HG03575 (cell line): ENCODE data around the gene LTBP1.

Experiments used
- ATAC-seq: cut with Tn5 transposase; IDR thresholded peaks from one replicate; pipeline ENCODE4 v1.9.1; 2021; ENCODE audit not compliant: unreplicated experiment, insufficient number of reproducible peaks, low FRiP score; ENCODE audit errors: extremely low read depth

Gene LTBP1

GRCh38 chr2:33395034-33395433 lies 448.3 kb downstream of the LTBP1 start:
- no peak for ATAC-seq

DNA sequence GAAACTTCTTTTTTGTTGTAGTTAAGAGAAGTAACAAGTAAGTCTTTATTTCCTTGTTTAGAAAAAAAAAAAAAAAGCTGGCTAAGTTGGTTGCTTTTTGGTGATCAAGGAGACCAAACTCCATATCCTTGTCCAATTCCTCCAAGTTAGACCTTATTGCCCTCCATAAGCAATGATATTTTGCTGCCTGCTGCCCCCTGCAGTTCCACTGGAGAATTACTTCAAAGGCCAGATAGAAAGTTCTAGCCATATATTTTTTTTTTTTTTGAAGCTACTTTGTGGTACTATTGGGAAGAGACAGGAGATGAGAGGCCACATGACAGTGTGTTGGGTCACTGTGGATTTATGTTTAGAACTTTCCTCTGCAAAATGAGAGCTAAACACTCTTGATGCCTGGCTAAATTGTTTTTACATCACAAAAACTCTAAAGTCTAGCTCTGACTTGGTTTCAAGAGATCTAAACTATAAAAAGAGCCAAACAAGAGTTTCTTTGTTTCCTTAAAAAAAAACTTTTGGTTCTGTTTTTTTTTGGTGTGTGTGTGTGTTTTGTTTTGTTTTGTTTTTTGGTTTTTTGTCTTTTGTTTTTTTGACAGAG lies 449.0 kb downstream of the LTBP1 start:
- ATAC-seq: no peak

DNA sequence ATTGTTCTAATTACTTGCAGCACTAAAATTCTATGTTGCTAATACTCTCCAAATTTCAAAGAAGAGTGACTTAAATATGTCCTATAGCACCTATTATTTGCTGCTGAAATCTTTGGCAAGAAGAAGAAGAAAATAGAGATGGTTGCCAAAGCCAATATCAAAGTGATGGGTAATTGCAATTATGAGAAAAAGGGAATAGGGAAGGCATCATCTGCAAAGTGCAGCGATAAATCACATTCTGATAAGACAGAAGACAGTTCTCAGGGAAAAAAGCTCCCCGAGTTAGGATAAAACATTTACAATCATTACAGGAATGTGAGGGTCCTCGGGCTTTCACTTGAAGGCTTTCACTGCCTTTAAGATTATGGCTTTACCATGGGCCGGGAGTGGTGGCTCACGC lies 457.6 kb downstream of the LTBP1 start:
- ATAC-seq: no peak

- ATAC-seq: no peak
These were observed 459.9 kb downstream of the LTBP1 start for GRCh38 chr2:33406622-33407021.

- ATAC-seq: no peak
These were observed 461.4 kb downstream of the LTBP1 start for GRCh38 chr2:33408109-33408508.

- ATAC-seq: no peak
These were observed 462.7 kb downstream of the LTBP1 start for GRCh38 chr2:33409417-33409955.

GRCh38 chr2:33411765-33412164 lies 465.0 kb downstream of the LTBP1 start:
- ATAC-seq: no peak

DNA sequence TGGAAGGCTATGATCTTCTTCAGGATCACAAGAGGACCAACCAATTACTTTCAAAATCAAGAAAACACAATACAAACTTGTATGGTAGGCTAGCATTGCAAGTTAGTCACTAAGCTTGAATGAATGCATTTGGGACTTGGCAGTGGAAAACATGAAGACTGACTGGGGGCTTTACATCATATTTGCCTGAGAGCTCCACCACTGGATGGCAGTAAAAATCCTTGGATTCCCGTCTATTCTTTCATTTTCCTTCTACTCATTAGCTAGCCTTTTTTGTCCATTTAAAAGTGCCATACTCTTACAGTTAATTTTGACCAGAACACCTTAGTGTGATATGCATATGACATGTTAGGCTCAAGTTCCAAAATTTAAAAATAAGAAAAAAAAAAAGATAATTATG lies 466.2 kb downstream of the LTBP1 start:
- no peak for ATAC-seq

DNA sequence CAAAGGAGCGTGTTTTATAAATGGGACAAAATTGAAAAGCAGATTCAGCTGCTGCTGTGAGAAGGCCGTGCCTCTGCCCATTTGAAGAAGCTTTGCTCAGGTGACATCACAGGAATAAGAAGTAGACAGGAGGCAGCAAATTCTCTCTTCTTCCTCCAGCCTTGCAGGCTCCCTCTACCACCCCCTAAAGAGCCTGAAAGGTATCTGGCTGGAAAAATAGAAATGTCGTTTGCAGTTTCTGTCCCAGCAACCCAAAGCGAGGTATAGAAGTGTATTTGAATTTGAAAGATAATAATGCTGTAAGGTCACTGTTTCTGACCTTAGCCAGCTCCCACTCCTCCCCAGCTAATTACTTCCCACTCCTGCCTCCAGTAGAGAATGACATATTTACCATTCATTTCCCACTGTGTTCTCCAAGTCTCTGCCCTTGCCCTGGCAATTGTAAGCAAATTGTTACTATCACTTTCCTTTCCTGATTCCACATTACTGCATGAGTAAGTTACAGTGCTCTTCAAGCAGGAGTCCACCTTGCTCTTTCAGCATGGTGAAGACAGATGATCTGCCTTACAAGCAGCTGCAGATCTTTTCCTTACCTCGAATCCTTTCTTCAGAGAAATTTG lies 472.9 kb downstream of the LTBP1 start:
- ATAC-seq: no peak

DNA sequence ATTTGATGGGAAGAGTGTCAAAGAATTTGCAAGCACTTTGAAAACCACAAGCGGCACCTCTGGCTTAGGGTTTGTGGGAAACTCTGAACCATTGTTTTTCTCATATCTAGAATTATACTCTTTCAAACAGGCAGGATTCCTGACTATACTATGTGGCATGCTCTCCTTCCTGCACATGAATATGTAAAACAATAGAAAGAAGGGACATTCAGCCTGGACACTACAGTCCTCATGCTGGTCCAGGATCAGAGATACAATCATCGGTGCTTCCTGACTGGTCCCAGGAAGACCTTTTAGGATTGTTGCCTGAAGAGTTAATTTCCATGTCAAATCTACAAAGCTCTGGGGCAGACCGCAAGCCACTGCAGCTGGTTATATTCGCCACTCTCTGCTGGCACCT lies 474.0 kb downstream of the LTBP1 start:
- ATAC-seq: no peak

GRCh38 chr2:33421820-33422219 lies 475.1 kb downstream of the LTBP1 start:
- no peak for ATAC-seq

- ATAC-seq: no peak
These were observed 478.4 kb downstream of the LTBP1 start for GRCh38 chr2:33425161-33425560.

- ATAC-seq: no peak
These were observed 478.9 kb downstream of the LTBP1 start for GRCh38 chr2:33425586-33426031.

DNA sequence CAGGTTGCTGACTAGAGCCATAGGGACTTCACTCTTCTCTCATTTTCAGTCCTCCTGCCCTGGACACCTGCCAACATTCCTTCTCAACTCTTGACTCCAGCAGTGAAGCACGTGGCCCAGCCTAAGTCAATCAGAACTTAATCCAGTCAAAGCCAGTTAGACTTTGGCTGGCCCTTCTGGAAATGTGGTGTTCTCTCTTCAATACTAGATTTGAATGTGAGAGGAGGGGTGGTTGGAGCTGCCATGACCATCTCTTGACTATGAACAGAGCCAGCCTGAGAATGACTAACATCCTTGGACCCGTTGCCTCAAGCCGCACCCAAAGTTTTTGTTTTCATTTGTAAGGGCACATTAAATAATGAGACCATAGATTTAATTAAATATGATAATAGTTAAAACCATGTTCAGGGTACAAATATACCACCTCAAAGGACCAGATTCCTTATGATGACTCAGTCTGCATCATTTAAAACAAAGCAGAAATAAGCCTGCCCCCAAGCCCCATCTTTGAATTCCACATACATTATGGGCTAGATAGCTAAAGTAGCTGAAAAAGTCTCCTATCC lies 480.0 kb downstream of the LTBP1 start:
- ATAC-seq: no peak

DNA sequence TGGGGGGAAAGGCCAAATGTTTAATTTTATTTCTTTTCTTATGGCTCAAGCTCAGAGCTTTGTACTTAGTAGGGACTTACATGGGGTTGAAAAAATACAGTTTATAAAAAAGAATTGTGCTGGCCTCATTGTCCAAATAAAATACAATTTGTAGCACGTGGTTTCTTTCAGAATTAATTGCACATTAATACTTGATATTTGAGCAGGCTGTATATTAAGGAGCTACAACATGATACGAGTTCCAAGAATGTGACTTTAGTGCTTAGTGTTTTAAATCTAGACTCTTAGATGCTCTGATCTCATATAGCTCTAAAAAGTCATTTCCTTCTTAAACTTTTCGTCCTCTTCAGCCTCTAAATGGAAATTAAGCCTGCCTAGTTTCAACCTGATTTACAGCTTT lies 483.3 kb downstream of the LTBP1 start:
- ATAC-seq: no peak

DNA sequence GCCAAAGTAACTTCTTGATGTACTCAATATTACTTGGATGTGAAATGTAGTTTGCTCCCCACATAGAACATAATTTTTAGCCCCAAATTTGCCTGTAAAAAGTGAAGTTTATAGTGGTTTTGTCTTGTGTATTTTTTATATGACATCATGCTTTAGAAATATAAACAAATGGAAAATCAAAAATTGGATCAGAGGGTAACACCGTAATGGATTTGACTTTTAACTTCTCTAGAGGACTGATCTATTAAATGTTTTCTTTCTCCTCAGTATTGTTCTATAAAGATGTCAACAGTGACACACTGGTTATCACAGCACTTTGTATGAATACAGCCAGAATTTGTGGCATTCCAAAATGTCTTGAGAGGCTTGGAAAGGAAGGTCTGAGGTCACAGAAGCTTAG lies 484.1 kb downstream of the LTBP1 start:
- no peak for ATAC-seq

DNA sequence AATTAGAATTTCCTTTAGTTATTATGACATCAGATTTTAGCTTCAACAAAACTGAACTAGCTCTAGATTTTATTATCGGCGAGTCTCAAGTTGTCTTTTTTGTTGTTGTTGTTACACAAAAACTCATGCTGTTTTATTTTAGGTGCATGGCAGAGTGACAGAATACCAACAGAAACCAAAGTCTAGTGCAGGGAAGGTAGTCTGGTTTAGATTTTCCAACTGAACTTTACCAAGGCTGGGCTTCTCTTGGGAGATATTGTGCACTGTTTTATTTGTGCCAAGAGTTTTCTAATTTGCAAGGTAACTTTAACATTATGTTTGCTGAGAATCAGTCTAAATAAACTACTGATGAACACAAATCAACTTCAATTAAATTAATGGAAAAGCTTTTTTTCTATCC lies 486.1 kb downstream of the LTBP1 start:
- no peak for ATAC-seq

DNA sequence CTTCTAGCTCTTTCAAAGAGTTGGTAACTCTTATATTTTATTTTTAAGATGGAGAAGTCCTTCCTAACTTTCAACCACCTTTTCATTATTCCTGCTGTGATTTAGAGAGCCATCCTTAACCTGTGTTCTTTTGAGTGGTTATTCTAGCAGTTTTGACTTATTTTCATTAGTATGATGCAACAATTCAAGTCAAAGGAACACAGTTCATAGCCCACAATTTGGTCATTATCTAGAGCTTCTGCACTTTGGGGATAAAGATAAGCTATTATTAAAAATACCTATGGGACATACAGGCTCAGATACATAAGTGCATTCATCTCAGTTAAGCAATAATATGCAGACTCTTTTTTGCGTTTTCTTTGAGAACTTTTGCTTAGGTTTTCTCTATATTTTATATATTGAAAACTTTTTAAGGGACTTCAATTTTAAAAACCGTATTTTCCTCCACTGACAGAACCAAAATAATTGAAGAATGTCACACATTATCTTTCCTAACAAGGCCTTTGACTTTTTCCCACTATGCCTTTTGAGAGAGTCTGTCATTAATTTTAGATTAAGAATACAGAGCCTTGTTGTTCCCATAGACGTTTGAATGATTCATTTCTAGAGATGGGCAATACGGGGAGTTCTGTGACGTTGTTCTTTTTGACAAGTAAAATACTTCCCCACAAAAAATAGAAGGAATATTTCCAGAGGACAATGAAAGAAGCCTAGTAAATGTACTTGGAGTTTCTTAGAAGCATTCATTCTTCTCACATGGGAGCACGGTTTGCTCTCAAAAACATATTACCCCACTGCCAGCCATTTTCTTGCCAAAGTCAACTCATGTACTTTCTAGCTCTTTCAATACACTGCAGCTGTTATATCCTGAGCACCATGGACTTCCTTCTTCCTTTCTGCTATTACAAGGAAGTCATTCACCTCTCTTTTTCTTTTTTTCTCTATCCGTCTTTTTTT lies 486.8 kb downstream of the LTBP1 start:
- ATAC-seq: no peak

GRCh38 chr2:33435518-33435917 lies 488.8 kb downstream of the LTBP1 start:
- ATAC-seq: no peak
